Mesothelial cell of epicardium (in vitro differentiated cells): ENCODE results near the gene IGSF9. TPM values are rescaled to one million over a fixed set of nuclear protein-coding genes. Genes with fewer than 3 reads are reported as not detected.

Experiments used
- DNase-seq, 2 experiments: peaks; one replicate each; pipeline ENCODE4 v3.0.0; 2021; ENCODE audit warnings: low spot score in 2 of 2; ENCODE audit not compliant: unreplicated experiment in 2 of 2
- H3K27ac Mint-ChIP-seq: 2 replicates; pipeline ENCODE4 v1.8.0; 2021; ENCODE audit warnings: mixed read lengths
- H3K27me3 Mint-ChIP-seq: 2 replicates; pipeline ENCODE4 v1.8.0; 2021; ENCODE audit warnings: low read depth, mixed read lengths
- H3K36me3 Mint-ChIP-seq: 2 replicates; pipeline ENCODE4 v1.8.0; 2021; ENCODE audit warnings: mixed read lengths
- H3K4me1 Mint-ChIP-seq: 2 replicates; pipeline ENCODE4 v1.8.0; 2021; ENCODE audit warnings: mixed read lengths
- H3K4me3 Mint-ChIP-seq: 2 replicates; pipeline ENCODE4 v1.8.0; 2021; ENCODE audit warnings: mild to moderate bottlenecking, moderate library complexity, mixed read lengths
- H3K9me3 Mint-ChIP-seq: 2 replicates; pipeline ENCODE4 v1.8.0; 2021; ENCODE audit warnings: mixed read lengths
- CTCF ChIP-seq: fragments of 200-600 bp; sonication (generic); IDR thresholded peaks from one replicate; pipeline ENCODE4 v1.5.0; 2021; ENCODE audit warnings: antibody characterized with exemption; ENCODE audit not compliant: unreplicated experiment
- total RNA-seq: library from RNA; stranded (reverse); gene quantifications from 3 replicates; pipeline ENCODE4 v1.2.1, GENCODE V29; 2021

Gene IGSF9
- total RNA-seq, 1 donor from 2014 or later, result 76.9 TPM

- H3K4me3 Mint-ChIP-seq, result no peak overlapping the region
- H3K27ac Mint-ChIP-seq, result no peak overlapping the region
- H3K4me1 Mint-ChIP-seq, result peaks cover 18% of the 10 kb centered on the region
- H3K36me3 Mint-ChIP-seq, result peaks cover 25% of the 10 kb centered on the region
- DNase-seq, result no peak
- no peaks in the 10 kb centered on the region for H3K9me3 Mint-ChIP-seq
- TF ChIP-seq CTCF, result no peak
- no peaks in the 10 kb centered on the region for H3K27me3 Mint-ChIP-seq
Measured at GRCh38 chr1:159933347-159933746, 12.1 kb downstream of the IGSF9 start.

GRCh38 chr1:159932296-159933285, 12.8 kb downstream of the IGSF9 start:
- Mint-ChIP-seq H3K27ac (no peak overlapping the region), H3K4me3 (no peak overlapping the region)
- no peak for TF ChIP-seq CTCF

GRCh38 chr1:159931795-159932173, 13.6 kb downstream of the IGSF9 start:
- Mint-ChIP-seq H3K27ac (no peak overlapping the region), H3K4me1 (peaks cover 5% of the 10 kb centered on the region), H3K36me3 (peaks cover 28% of the 10 kb centered on the region), H3K9me3 (no peaks in the 10 kb centered on the region), H3K4me3 (no peak overlapping the region), H3K27me3 (no peaks in the 10 kb centered on the region)
- no peak for TF ChIP-seq CTCF
- no peak for DNase-seq

More at GRCh38 chr1:159932296-159933285, 12.8 kb downstream of the IGSF9 start:
- Mint-ChIP-seq H3K36me3 (peaks cover 25% of the 10 kb centered on the region), H3K9me3 (no peaks in the 10 kb centered on the region), H3K4me1 (peaks cover 12% of the 10 kb centered on the region), H3K27me3 (no peaks in the 10 kb centered on the region)
- DNase-seq, result no peak

GRCh38 chr1:159931101-159931794, 14.2 kb downstream of the IGSF9 start:
- Mint-ChIP-seq H3K4me3 (no peak overlapping the region), H3K27me3 (no peaks in the 10 kb centered on the region), H3K4me1 (peaks cover 6% of the 10 kb centered on the region), H3K36me3 (peaks cover 28% of the 10 kb centered on the region), H3K9me3 (no peaks in the 10 kb centered on the region), H3K27ac (no peak overlapping the region)
- no peak for TF ChIP-seq CTCF
- no peak for DNase-seq

- Mint-ChIP-seq H3K27me3 (no peaks in the 10 kb centered on the region), H3K27ac (no peak overlapping the region), H3K4me3 (no peak overlapping the region), H3K9me3 (no peaks in the 10 kb centered on the region), H3K36me3 (peaks cover 28% of the 10 kb centered on the region), H3K4me1 (peaks cover 13% of the 10 kb centered on the region)
- no peak for DNase-seq
- TF ChIP-seq CTCF, result no peak
Measured at GRCh38 chr1:159930634-159931033, 14.8 kb downstream of the IGSF9 start.
